ENCODE data around the gene PPP2R3A.
"Not testable (repeated sequence)": the region's sequence is repeated elsewhere in the genome, so short reads cannot be mapped to it uniquely, and the experiment has no call there.

Gene PPP2R3A

DNA sequence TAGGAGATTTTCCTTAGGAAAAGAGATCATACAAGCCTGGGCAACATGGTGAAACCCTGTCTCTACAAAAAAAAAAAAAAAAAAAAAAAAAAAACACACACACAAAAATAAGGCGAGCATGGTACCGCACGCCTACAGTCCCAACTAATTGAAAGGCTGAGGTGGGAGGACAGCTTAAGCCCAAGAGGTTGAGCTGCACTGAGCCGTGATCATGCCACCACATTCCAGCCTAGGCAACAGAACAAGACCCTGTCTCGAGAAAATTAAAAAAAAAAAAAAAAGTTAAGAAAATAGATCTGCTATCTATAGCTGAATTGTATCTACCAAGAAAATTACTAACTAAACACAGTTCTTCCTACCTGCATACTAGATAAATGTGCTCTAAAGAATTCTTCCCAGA lies 223.5 kb downstream of the PPP2R3A start:
- Histone ChIP-seq H3K27me3 (ENCODE audit: control insufficient read depth in 5 of 5, insufficient read depth in 4 of 5, low read length in 5 of 5) (no peaks in the 10 kb centered on the region), H3K4me3 (ENCODE audit: low read depth in 1 of 5, low read length in 5 of 5) (no peak overlapping the region), H3K9ac (ENCODE audit: low read length in 5 of 5) (no peak overlapping the region), H3K27ac (ENCODE audit: low read depth, low read length) (no peak overlapping the region), H3K4me1 (ENCODE audit: control insufficient read depth in 5 of 5, insufficient read depth in 5 of 5, low read length in 5 of 5) (peaks cover 1 to 81% (median 73%) of the 10 kb centered on the region in 5 donors), H3K9me3 (ENCODE audit: control insufficient read depth in 5 of 5, low read length in 5 of 5) (no peaks in the 10 kb centered on the region), H3K36me3 (ENCODE audit: control insufficient read depth in 5 of 5, insufficient read depth in 5 of 5, low read length in 5 of 5) (no peaks in the 10 kb centered on the region)

DNA sequence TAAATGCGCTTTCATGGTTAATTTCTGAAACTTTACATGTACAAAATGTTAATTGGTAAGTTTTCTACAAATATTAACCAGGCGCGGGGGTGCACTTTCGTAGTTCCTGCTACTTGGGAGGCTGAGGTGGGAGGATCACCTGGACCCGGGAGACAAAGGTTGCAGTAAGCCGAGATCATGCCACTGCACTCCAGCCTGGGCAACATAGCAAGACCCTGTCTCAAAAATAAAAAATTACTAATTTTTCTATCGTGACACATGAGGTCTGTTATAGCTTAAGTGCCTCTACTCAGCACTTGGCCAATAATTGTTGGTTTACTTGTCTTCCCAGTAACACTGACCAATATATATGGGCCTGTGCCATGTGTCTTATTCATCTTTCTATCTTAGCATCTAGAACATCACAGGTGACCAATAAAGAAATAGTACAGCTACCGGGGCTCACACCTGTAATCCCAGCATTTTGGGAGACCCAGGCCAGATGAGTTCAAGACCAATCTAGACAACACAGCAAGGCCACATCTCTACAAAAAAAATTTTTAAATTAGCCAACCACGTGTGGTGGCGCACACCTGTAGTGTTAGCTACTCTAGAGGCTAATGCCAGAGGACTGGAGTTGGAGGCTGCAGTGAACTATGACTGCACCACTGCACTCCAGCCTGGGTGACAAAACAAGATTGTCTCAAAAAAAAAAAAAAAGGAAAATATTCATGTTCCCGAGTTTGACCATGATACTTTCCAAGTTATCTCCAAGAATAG lies 224.5 kb downstream of the PPP2R3A start:
- no peaks in the 10 kb centered on the region for H3K36me3 ChIP-seq (ENCODE audit: control insufficient read depth in 5 of 5, insufficient read depth in 5 of 5, low read length in 5 of 5)
- H3K27me3 ChIP-seq (ENCODE audit: control insufficient read depth in 5 of 5, insufficient read depth in 4 of 5, low read length in 5 of 5) = no peaks in the 10 kb centered on the region
- H3K27ac ChIP-seq (ENCODE audit: low read depth, low read length) = no peak overlapping the region
- H3K4me1 ChIP-seq (ENCODE audit: control insufficient read depth in 5 of 5, insufficient read depth in 5 of 5, low read length in 5 of 5) = peaks cover 1 to 77% (median 70%) of the 10 kb centered on the region in 5 donors
- H3K9me3 ChIP-seq (ENCODE audit: control insufficient read depth in 5 of 5, low read length in 5 of 5) = no peaks in the 10 kb centered on the region
- no peak overlapping the region for H3K4me3 ChIP-seq (ENCODE audit: low read depth in 1 of 5, low read length in 5 of 5)
- H3K9ac ChIP-seq (ENCODE audit: low read length in 5 of 5) = no peak overlapping the region

DNA sequence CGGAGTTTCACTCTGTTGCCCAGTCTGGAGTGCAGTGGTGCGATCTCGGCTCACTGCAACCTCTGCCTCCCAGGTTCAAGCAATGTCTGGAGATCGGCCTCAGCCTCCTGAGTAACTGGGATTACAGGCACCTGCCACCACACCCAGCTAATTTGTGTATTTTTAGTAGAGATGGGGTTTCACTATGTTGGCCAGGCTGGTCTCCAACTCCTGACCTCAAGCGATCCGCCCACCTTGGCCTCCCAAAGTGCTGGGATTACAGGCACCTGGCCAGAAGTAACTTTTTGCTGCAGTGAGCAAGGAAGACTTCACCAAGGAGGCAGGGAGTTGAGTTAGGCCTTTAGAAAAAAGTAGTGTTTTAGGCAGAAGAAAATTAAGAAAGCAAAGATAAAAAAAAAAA lies 226.7 kb downstream of the PPP2R3A start:
- Histone ChIP-seq H3K4me1 (ENCODE audit: control insufficient read depth in 5 of 5, insufficient read depth in 5 of 5, low read length in 5 of 5) (peaks cover 1 to 69% (median 62%) of the 10 kb centered on the region in 5 donors), H3K9ac (ENCODE audit: low read length in 5 of 5) (peak overlapping the region in 4 of 5 donors; percentile 45 to 89 (median 60)), H3K4me3 (ENCODE audit: low read depth in 1 of 5, low read length in 5 of 5) (peak overlapping the region; percentile 37 to 98 (median 92)), H3K27ac (ENCODE audit: low read depth, low read length) (peak overlapping the region; percentile 94)
- H3K9me3 ChIP-seq (ENCODE audit: control insufficient read depth in 5 of 5, low read length in 5 of 5); H3K27me3 ChIP-seq (ENCODE audit: control insufficient read depth in 5 of 5, insufficient read depth in 4 of 5, low read length in 5 of 5); H3K36me3 ChIP-seq (ENCODE audit: control insufficient read depth in 5 of 5, insufficient read depth in 5 of 5, low read length in 5 of 5): not testable (repeated sequence)

DNA sequence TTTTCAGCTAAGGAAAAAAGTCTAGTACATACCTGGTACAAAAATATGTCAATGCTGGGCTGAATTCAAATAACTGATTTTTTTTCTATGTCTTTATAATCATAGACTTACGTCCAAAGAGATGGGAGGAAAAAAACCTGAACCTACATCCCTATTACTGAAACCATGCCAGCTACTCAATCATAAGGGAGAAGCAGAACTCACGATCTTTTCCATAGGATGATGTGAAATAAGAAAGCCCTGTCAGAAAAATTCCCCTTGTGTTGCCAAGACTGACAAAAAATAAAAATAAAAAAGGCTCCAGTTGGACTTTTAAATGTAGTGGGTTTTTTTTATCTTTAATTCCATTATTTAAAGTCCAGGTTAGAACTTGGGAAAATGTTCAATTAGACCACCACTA lies 227.3 kb downstream of the PPP2R3A start:
- Histone ChIP-seq H3K9me3 (ENCODE audit: control insufficient read depth in 5 of 5, low read length in 5 of 5) (no peaks in the 10 kb centered on the region), H3K4me3 (ENCODE audit: low read depth in 1 of 5, low read length in 5 of 5) (peak overlapping the region; percentile 85 to 98 (median 96)), H3K9ac (ENCODE audit: low read length in 5 of 5) (peak overlapping the region in 4 of 5 donors; percentile 83 to 97 (median 88)), H3K36me3 (ENCODE audit: control insufficient read depth in 5 of 5, insufficient read depth in 5 of 5, low read length in 5 of 5) (no peaks in the 10 kb centered on the region), H3K27me3 (ENCODE audit: control insufficient read depth in 5 of 5, insufficient read depth in 4 of 5, low read length in 5 of 5) (no peaks in the 10 kb centered on the region), H3K27ac (ENCODE audit: low read depth, low read length) (peak overlapping the region; percentile 94), H3K4me1 (ENCODE audit: control insufficient read depth in 5 of 5, insufficient read depth in 5 of 5, low read length in 5 of 5) (peaks cover 4 to 68% (median 63%) of the 10 kb centered on the region in 5 donors)

DNA sequence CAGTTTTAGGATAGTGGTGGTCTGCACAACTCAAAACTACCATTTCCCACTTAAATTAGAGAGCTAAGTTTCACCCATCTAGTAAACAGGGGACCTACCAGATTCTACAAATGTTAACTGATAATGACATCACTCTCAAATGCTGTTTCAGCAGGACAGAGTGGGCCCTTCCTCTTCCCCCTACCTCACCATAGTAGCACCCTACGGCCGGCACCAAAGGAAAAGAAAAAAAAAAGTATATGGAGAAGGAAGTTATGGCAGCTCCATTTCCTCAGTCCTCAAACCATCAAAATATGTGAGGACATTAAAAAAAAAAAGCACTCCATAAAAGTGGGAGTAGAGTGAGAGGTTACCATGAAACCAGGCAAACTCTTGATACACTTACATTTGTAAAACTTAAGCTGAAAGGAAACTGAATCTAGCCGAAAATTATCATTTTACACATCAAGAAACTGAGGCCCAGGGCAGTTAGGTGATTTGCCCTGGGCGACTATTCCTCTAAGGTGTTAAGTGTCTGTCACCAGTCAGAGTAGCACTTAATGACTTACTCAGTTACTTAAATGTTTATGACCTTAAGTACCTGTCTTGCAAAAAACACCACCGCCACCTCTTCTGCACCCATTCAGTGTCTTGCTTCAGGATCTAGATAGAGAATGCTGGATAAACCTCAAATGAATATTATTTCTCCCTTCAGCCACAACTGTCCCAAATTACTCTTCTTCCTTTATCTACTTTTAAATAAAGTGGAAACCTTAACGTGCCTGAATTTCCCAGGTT lies 227.9 kb downstream of the PPP2R3A start:
- Histone ChIP-seq H3K9me3 (ENCODE audit: control insufficient read depth in 5 of 5, low read length in 5 of 5) (no peaks in the 10 kb centered on the region), H3K4me3 (ENCODE audit: low read depth in 1 of 5, low read length in 5 of 5) (peak overlapping the region; percentile 85 to 98 (median 96)), H3K36me3 (ENCODE audit: control insufficient read depth in 5 of 5, insufficient read depth in 5 of 5, low read length in 5 of 5) (no peaks in the 10 kb centered on the region), H3K9ac (ENCODE audit: low read length in 5 of 5) (peak overlapping the region; percentile 83 to 97 (median 89)), H3K27me3 (ENCODE audit: control insufficient read depth in 5 of 5, insufficient read depth in 4 of 5, low read length in 5 of 5) (no peaks in the 10 kb centered on the region), H3K27ac (ENCODE audit: low read depth, low read length) (peak overlapping the region; percentile 94), H3K4me1 (ENCODE audit: control insufficient read depth in 5 of 5, insufficient read depth in 5 of 5, low read length in 5 of 5) (peaks cover 4 to 65% (median 60%) of the 10 kb centered on the region in 5 donors)

DNA sequence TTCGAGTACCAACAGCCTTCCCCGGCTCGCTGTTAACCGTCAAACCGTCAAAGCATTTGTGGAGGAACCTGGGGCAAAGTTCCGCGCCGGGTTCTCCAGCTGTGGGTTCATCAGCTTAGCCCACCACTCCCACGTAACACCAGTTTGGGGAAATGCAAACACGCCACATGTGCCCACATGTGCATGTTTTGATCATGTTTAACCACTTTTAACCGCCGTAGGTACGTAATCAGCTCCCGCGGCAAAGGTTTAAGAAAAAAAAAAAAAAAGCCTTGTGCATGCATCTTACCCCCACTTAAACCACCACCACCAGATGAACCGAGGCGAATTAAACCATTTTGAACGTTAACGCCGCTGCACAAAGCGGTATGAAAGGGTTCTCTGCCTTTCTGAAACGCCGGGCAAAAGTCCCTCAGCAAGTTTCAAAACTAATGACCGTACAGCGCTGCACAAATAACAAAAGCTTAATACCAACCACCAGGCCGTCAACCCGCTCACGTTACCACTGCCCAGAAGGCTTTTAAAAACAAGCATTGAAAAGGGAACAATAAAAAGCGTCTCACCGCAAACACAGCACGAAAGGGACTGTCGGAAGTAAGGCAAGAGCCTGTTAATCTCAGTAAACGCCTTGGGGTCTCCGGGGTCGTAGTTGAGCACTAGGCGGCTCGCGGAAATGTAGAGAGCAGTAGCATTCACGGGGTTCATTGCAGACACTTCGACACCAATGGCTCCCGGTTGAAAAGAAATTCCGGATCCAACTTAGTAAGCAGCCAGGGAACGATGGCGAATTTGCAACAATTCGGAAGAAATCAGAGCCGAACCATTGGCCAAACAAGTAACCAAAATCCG lies 229.1 kb downstream of the PPP2R3A start:
- Histone ChIP-seq H3K36me3 (ENCODE audit: control insufficient read depth in 5 of 5, insufficient read depth in 5 of 5, low read length in 5 of 5) (no peaks in the 10 kb centered on the region), H3K27ac (ENCODE audit: low read depth, low read length) (peak overlapping the region; percentile 94), H3K9me3 (ENCODE audit: control insufficient read depth in 5 of 5, low read length in 5 of 5) (no peaks in the 10 kb centered on the region), H3K4me3 (ENCODE audit: low read depth in 1 of 5, low read length in 5 of 5) (peak overlapping the region; percentile 85 to 98 (median 96)), H3K4me1 (ENCODE audit: control insufficient read depth in 5 of 5, insufficient read depth in 5 of 5, low read length in 5 of 5) (peaks cover 4 to 61% (median 56%) of the 10 kb centered on the region in 5 donors), H3K9ac (ENCODE audit: low read length in 5 of 5) (peak overlapping the region; percentile 83 to 97 (median 89)), H3K27me3 (ENCODE audit: control insufficient read depth in 5 of 5, insufficient read depth in 4 of 5, low read length in 5 of 5) (no peaks in the 10 kb centered on the region)

DNA sequence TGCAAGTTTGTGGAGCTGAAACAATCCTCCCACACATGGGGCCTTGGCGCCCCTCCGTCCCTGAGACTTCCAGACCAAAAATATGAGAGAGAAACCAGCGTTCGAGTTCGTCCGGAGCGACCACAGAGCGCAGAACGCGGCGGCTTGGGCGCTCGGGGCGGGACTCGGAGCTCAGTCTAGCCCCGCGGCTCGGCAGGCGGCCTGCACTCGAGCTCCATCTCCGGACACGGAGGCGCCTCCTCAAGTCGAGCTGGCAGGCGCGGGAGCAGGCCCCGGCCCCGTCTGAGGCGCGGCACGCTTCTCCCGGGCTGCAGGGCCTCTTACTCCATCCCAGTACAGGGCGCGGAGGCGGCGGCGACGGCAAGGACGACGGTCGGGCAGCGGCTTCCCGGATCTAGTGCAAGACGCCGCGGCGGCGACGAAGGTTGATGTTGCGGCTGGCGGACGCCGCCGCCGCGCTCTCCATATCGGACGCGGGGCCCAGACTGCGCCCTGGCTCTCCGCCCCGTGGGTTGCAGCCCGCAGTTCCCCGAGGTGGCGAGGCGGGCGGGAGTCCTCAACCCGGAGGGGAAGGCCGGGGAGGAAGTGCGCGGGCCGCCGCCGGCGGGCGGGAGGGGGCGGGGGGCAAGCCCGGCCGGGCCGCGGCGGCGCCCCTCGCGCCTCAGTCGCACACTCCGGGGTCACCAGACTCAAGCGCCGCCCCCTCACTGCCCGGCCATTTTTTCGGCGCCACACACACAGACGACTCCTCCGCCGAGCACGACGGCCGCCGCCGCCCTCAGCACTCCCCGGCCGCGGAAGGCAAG lies 229.9 kb downstream of the PPP2R3A start:
- peak overlapping the region; percentile 87 to 97 (median 91) for H3K9ac ChIP-seq (ENCODE audit: low read length in 5 of 5)
- peak overlapping the region; percentile 94 for H3K27ac ChIP-seq (ENCODE audit: low read depth, low read length)
- no peaks in the 10 kb centered on the region for H3K9me3 ChIP-seq (ENCODE audit: control insufficient read depth in 5 of 5, low read length in 5 of 5)
- peaks cover 4 to 54% (median 51%) of the 10 kb centered on the region in 5 donors for H3K4me1 ChIP-seq (ENCODE audit: control insufficient read depth in 5 of 5, insufficient read depth in 5 of 5, low read length in 5 of 5)
- H3K4me3 ChIP-seq (ENCODE audit: low read depth in 1 of 5, low read length in 5 of 5) = peak overlapping the region; percentile 85 to 98 (median 96)
- H3K36me3 ChIP-seq (ENCODE audit: control insufficient read depth in 5 of 5, insufficient read depth in 5 of 5, low read length in 5 of 5) = no peaks in the 10 kb centered on the region
- H3K27me3 ChIP-seq (ENCODE audit: control insufficient read depth in 5 of 5, insufficient read depth in 4 of 5, low read length in 5 of 5) = no peaks in the 10 kb centered on the region

DNA sequence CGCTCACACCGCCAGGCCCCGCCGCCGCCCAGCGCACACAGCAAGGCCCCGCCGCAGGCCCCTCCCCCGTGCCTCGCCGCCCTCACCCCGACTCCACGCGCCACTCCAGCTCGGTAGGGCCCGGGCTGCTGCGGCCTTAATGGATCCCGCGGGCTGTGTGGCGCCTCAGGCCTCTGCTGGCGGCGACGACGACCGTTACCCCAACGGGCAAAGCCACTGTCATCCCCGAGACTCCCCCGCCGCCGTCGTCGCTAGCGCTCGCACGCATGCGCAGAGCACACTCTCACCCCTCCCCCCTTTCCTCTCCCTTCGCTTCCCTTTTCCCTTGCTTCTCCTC lies 230.5 kb downstream of the PPP2R3A start, which contains the start of gene MSL2:
Gene MSL2 (minus strand): TSS at position 272 of the 337 bp plus-strand sequence. CDS start 1,222 bp downstream, outside the sequence.
- Histone ChIP-seq H3K27me3 (ENCODE audit: control insufficient read depth in 5 of 5, insufficient read depth in 4 of 5, low read length in 5 of 5) (no peaks in the 10 kb centered on the region), H3K36me3 (ENCODE audit: control insufficient read depth in 5 of 5, insufficient read depth in 5 of 5, low read length in 5 of 5) (no peaks in the 10 kb centered on the region), H3K4me3 (ENCODE audit: low read depth in 1 of 5, low read length in 5 of 5) (peak within 1 kb of the TSS; percentile 85 to 98 (median 96)), H3K27ac (ENCODE audit: low read depth, low read length) (peak within 1 kb of the TSS; percentile 94), H3K9ac (ENCODE audit: low read length in 5 of 5) (peak within 1 kb of the TSS; percentile 87 to 97 (median 91)), H3K9me3 (ENCODE audit: control insufficient read depth in 5 of 5, low read length in 5 of 5) (no peaks in the 10 kb centered on the region), H3K4me1 (ENCODE audit: control insufficient read depth in 5 of 5, insufficient read depth in 5 of 5, low read length in 5 of 5) (peaks cover 4 to 51% (median 46%) of the 10 kb centered on the region in 5 donors)
